HEK293 (cell line): ENCODE results near the gene APOH.

Experiments
- CTCF ChIP-seq: fragments of 450-650 bp; formaldehyde crosslinking; IDR thresholded peaks from 2 replicates; pipeline ENCODE4 v1.5.1; 2016; ENCODE audit warnings: missing biosample characterization, missing genetic modification characterization
- MZF1 ChIP-seq: fragments of 450-650 bp; formaldehyde crosslinking; IDR thresholded peaks from 2 replicates; pipeline ENCODE4 v1.5.1; 2017; ENCODE audit warnings: missing biosample characterization, missing genetic modification characterization, borderline replicate concordance
- ZBTB21 ChIP-seq: fragments of 450-650 bp; formaldehyde crosslinking; IDR thresholded peaks from 2 replicates; pipeline ENCODE4 v1.5.1; 2017; ENCODE audit warnings: missing biosample characterization, missing genetic modification characterization
- ZNF701 ChIP-seq: fragments of 450-650 bp; formaldehyde crosslinking; IDR thresholded peaks from 2 replicates; pipeline ENCODE4 v1.5.1; 2016; ENCODE audit warnings: missing biosample characterization, missing genetic modification characterization
- TF ChIP-seq, protein P1 (sequence below): fragments of 450-650 bp; formaldehyde crosslinking; IDR thresholded peaks from 2 replicates; pipeline ENCODE4 v1.5.1; 2016; ENCODE audit warnings: missing biosample characterization, missing genetic modification characterization, low read depth

- no peak for TF ChIP-seq MZF1
- no peak for TF ChIP-seq ZNF701
- TF ChIP-seq CTCF (tag by site-specific recombination): no peak
- TF ChIP-seq, protein P1, sequence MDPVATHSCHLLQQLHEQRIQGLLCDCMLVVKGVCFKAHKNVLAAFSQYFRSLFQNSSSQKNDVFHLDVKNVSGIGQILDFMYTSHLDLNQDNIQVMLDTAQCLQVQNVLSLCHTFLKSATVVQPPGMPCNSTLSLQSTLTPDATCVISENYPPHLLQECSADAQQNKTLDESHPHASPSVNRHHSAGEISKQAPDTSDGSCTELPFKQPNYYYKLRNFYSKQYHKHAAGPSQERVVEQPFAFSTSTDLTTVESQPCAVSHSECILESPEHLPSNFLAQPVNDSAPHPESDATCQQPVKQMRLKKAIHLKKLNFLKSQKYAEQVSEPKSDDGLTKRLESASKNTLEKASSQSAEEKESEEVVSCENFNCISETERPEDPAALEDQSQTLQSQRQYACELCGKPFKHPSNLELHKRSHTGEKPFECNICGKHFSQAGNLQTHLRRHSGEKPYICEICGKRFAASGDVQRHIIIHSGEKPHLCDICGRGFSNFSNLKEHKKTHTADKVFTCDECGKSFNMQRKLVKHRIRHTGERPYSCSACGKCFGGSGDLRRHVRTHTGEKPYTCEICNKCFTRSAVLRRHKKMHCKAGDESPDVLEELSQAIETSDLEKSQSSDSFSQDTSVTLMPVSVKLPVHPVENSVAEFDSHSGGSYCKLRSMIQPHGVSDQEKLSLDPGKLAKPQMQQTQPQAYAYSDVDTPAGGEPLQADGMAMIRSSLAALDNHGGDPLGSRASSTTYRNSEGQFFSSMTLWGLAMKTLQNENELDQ (tag by site-specific recombination): no peak
- TF ChIP-seq ZBTB21 (tag by site-specific recombination): no peak
Observed at GRCh38 chr17:66240630-66241029, 11.4 kb upstream of the APOH start.
